GM12891 (cell line): ENCODE results near the gene TTC23.

Source experiments
- POLR2A ChIP-seq: IDR thresholded peaks from 2 replicates; pipeline ENCODE4 v1.6.1; 2011; ENCODE audit warnings: low read depth, low read length, control low read depth
- POLR2AphosphoS5 ChIP-seq: IDR thresholded peaks from 2 replicates; pipeline ENCODE4 v1.6.1; 2011; ENCODE audit warnings: low read depth, low read length, control low read depth
- SPI1 ChIP-seq: IDR thresholded peaks from 2 replicates; pipeline ENCODE4 v1.6.1; 2011; ENCODE audit warnings: low read depth, low read length, control low read depth
- TAF1 ChIP-seq: IDR thresholded peaks from 2 replicates; pipeline ENCODE4 v1.6.1; 2011; ENCODE audit warnings: low read depth, low read length, control low read depth

DNA sequence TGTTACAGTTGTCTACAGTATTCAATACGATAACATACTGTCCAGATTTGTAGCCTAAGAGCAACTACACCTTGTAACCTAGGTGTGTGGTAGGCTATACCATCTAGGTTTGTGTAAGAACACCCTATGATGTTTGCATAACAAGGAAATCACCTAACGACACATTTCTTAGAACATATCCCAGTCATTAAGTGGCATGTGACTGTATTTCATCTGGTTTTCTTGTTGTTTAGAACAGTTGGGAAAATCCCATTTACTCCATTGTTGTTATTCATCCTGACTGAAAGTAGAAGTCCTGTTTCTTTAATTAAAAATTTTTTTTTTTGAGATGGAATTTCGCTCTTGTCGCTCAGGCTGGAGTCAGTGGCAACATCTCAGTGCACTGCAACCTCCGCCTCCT lies 33.2 kb upstream of the TTC23 start:
- TF ChIP-seq POLR2A (no peak), TAF1 (no peak), POLR2AphosphoS5 (no peak), SPI1 (no peak)
